GM12878 (cell line): ENCODE data around the gene MCM9. TPM values are rescaled to one million over a fixed set of nuclear protein-coding genes. Genes with fewer than 3 reads are reported as not detected.

Experiments
- ATAC-seq: fragments of 200-7000 bp; cut with Tn5 transposase; 3 replicates; pipeline ENCODE4 v1.9.1; 2020; ENCODE audit warnings: mild to moderate bottlenecking, moderate library complexity
- BruUV-seq: library from RNA; stranded (reverse); fragments of 400-500 nt; replicated peaks from 2 replicates; lab custom pipeline; 2021; lab: Mats Ljungman, UMichigan
- CTCF ChIA-PET: fragments of 300-600 bp; sonication (Branson Sonifier 250); formaldehyde crosslinking; extraction: SDS; loops from one replicate; lab custom pipeline; 2021; ENCODE audit warnings: inconsistent platforms; lab: Yijun Ruan, JAX
- POLR2A ChIA-PET: fragments of 350-600 bp; formaldehyde crosslinking; extraction: SDS; loops from one replicate; lab custom pipeline; 2021; ENCODE audit warnings: inconsistent platforms; lab: Charles Lee
- RAD21 ChIA-PET: fragments of 300-600 bp; sonication (Branson Sonifier 250); formaldehyde crosslinking; loops from one replicate; lab custom pipeline; 2023; ENCODE audit warnings: antibody characterized with exemption; ENCODE audit not compliant: unreplicated experiment; lab: Charles Lee
- SMC1A ChIA-PET: fragments of 300-600 bp; sonication (Branson Sonifier 250); formaldehyde crosslinking; loops from one replicate; lab custom pipeline; 2023; ENCODE audit not compliant: unreplicated experiment, uncharacterized antibody; lab: Charles Lee
- DNase-seq: peaks from one replicate; pipeline ENCODE4 v3.0.0-alpha.2; 2011; ENCODE audit warnings: low read depth, low spot score
- FAIRE-seq: peaks from 3 replicates; lab custom pipeline; 2011; peaks lifted over from hg19 to GRCh38; lab: Jason Lieb, UNC
- H2AFZ ChIP-seq: 2 replicates; pipeline ENCODE4 v1.6.0; 2011; ENCODE audit warnings: low read depth, low read length, control low read depth; ENCODE audit not compliant: control insufficient read depth
- H3K27ac ChIP-seq: 2 replicates; pipeline ENCODE4 v1.5.1; 2011; ENCODE audit warnings: control low read depth; ENCODE audit not compliant: control insufficient read depth, insufficient read depth
- H3K27me3 ChIP-seq, 2 experiments: replicated peaks in 1 of 2; 2 replicates each; pipeline versions ENCODE4 v1.6.0 to v1.6.1; 2011; ENCODE audit warnings: low read length in 1 of 2; ENCODE audit not compliant: control insufficient read depth in 2 of 2, insufficient read depth in 2 of 2
- H3K36me3 ChIP-seq, 2 experiments: 2 replicates each; pipeline ENCODE4 v1.5.1; 2011; ENCODE audit warnings: low read length in 1 of 2; ENCODE audit not compliant: control insufficient read depth in 2 of 2, insufficient read depth in 2 of 2
- H3K4me1 ChIP-seq: 2 replicates; pipeline ENCODE4 v1.6.1; 2011; ENCODE audit warnings: mild to moderate bottlenecking, low read length, moderate library complexity, mixed read lengths; ENCODE audit not compliant: control insufficient read depth, insufficient read depth
- H3K4me2 ChIP-seq: 2 replicates; pipeline ENCODE4 v1.6.0; 2011; ENCODE audit warnings: control low read depth; ENCODE audit not compliant: control insufficient read depth, insufficient read depth
- H3K4me3 ChIP-seq: fragments of 200-600 bp; sonication (generic); 2 replicates; pipeline ENCODE4 v1.5.1; 2016
- H3K79me2 ChIP-seq: 2 replicates; pipeline ENCODE4 v1.6.0; 2011; ENCODE audit warnings: low read length; ENCODE audit not compliant: control insufficient read depth, insufficient read depth
- H3K9ac ChIP-seq: 2 replicates; pipeline ENCODE4 v1.8.0; 2011; ENCODE audit warnings: low read length, control low read depth, mixed read lengths; ENCODE audit not compliant: control insufficient read depth, insufficient read depth
- H3K9me3 ChIP-seq: replicated peaks from 3 replicates; pipeline ENCODE4 v1.5.1; 2011; ENCODE audit warnings: mild to moderate bottlenecking, low read length; ENCODE audit not compliant: control insufficient read depth, insufficient read depth
- H4K20me1 ChIP-seq: 2 replicates; pipeline ENCODE4 v1.6.0; 2011; ENCODE audit not compliant: control insufficient read depth, insufficient read depth
- BHLHE40 ChIP-seq, 2 experiments: fragments of 450-650 bp in 1 of 2; IDR thresholded peaks; 2 replicates each; pipeline ENCODE4 v1.6.1; 2011 to 2017; ENCODE audit warnings: low read depth in 2 of 2, borderline replicate concordance in 1 of 2, improper control_type of control experiment in 1 of 2, low read length in 1 of 2, mild to moderate bottlenecking in 1 of 2
- CHD1 ChIP-seq: IDR thresholded peaks from 2 replicates; pipeline ENCODE4 v1.6.1; 2012; ENCODE audit warnings: low read depth, low read length, improper control_type of control experiment
- NFIC ChIP-seq: IDR thresholded peaks from 2 replicates; pipeline ENCODE4 v1.6.1; 2012; ENCODE audit warnings: low read depth, mild to moderate bottlenecking, inconsistent platforms, low read length, moderate library complexity
- NFYB ChIP-seq: IDR thresholded peaks from 2 replicates; pipeline ENCODE4 v1.6.1; 2011; ENCODE audit warnings: low read depth, mild to moderate bottlenecking, low read length, improper control_type of control experiment, moderate library complexity; ENCODE audit not compliant: insufficient read depth
- PAX5 ChIP-seq: IDR thresholded peaks from 2 replicates; pipeline ENCODE4 v1.6.1; 2011; ENCODE audit warnings: low read depth, low read length, borderline replicate concordance
- RAD21 ChIP-seq: IDR thresholded peaks from 2 replicates; pipeline ENCODE4 v1.6.1; 2011; ENCODE audit warnings: mild to moderate bottlenecking, low read depth, low read length, moderate library complexity; ENCODE audit not compliant: insufficient read depth
- SMAD1 ChIP-seq: fragments of 450-650 bp; IDR thresholded peaks from 2 replicates; pipeline ENCODE4 v1.6.1; 2018; ENCODE audit warnings: mild to moderate bottlenecking, low read depth; ENCODE audit not compliant: partially characterized antibody
- SREBF2 ChIP-seq: IDR thresholded peaks from 2 replicates; pipeline ENCODE4 v1.6.1; 2012; ENCODE audit warnings: mild to moderate bottlenecking, low read length
- SUZ12 ChIP-seq: fragments of 200-600 bp; sonication (generic); IDR thresholded peaks from one replicate; pipeline ENCODE4 v1.6.1; 2018; ENCODE audit warnings: antibody characterized with exemption, mild to moderate bottlenecking; ENCODE audit not compliant: unreplicated experiment
- TBL1XR1 ChIP-seq: IDR thresholded peaks from 2 replicates; pipeline ENCODE4 v1.6.1; 2012; ENCODE audit warnings: low read depth, low read length, improper control_type of control experiment
- TCF12 ChIP-seq: IDR thresholded peaks from 2 replicates; pipeline ENCODE4 v1.6.1; 2011; ENCODE audit warnings: low read depth, mild to moderate bottlenecking, low read length
- ZBTB11 ChIP-seq: fragments of 450-650 bp; formaldehyde crosslinking; IDR thresholded peaks from 2 replicates; pipeline ENCODE4 v1.5.0; 2022; ENCODE audit warnings: mild to moderate bottlenecking, missing genetic modification characterization
- ZBTB4 ChIP-seq: fragments of 450-650 bp; formaldehyde crosslinking; IDR thresholded peaks from 2 replicates; pipeline ENCODE4 v1.4.0; 2022; ENCODE audit warnings: mild to moderate bottlenecking, moderate library complexity
- ZNF622 ChIP-seq: fragments of 450-650 bp; IDR thresholded peaks from 2 replicates; pipeline ENCODE4 v1.6.1; 2017; ENCODE audit warnings: mild to moderate bottlenecking, inconsistent platforms
- WGBS: methylation state at CpG from one replicate; pipeline ENCODE4 v1.1.6; 2016; ENCODE audit warnings: low lambda C conversion rate; ENCODE audit not compliant: insufficient replicate concordance, insufficient coverage; ENCODE audit errors: missing lambda C conversion rate; 5-methylcytosine and 5-hydroxymethylcytosine counted together
- in situ Hi-C: fragments of 300-500 bp; cut with MboI; formaldehyde crosslinking; loops from 9 replicates; pipeline ENCODE4 v1.14.3; 2018; ENCODE audit warnings: mixed read lengths
- intact Hi-C: fragments of 100-400 bp; cut with micrococcal nuclease; formaldehyde crosslinking; loops from one replicate; pipeline ENCODE4 v1.14.2; 2022; ENCODE audit not compliant: unreplicated experiment
- polyA plus RNA-seq, 11 experiments: library from polyadenylated mRNA; depleted of rRNA in 4 of 11; unstranded in 6 of 11; stranded (reverse) in 5 of 11; fragments of >200 nt; fragmentation: Nextera tagmentation in 4 of 11; fragmentation: Illumina TruSeq in 1 of 11; extraction: Ambion mirVana in 4 of 11; extraction: Trizol in 1 of 11; gene quantifications; 1 replicate in 1 of 11; 2 replicates in 10 of 11; pipeline versions ENCODE4 v1.2.1 to v1.2.3, GENCODE V29; 2011 to 2016; ENCODE audit warnings: inconsistent platforms in 2 of 11, missing spikeins in 2 of 11, low read depth in 1 of 11
- total RNA-seq, 4 experiments: library from RNA; depleted of rRNA in 3 of 4; stranded (reverse); fragments of >200 nt in 3 of 4; fragmentation: Illumina TruSeq in 1 of 4; extraction: Trizol in 1 of 4; gene quantifications; 2 replicates each; pipeline versions ENCODE4 v1.2.1 to v1.2.3, GENCODE V29; 2013 to 2021

The MCM9 gene
- total and polyA plus RNA-seq, 10 of the 15 experiments (the other 5 are each of a cell fraction or from before 2014, with no cell fraction given): 3.4 to 18.5 (median 9.7) TPM

- RAD21 ChIA-PET: interaction anchor here (1.1 to 3.0 kb wide), 4 partner anchors 17 to 235 kb away, joined by 3 to 15 read pairs (median 8); no protein-coding TSS in a partner anchor
Observed at GRCh38 chr6:118801257-118801656, 133.7 kb downstream of the MCM9 start.

More at GRCh38 chr6:118801257-118801656, 133.7 kb downstream of the MCM9 start:
- 88% methylated on average over 6 of the region's 6 CpGs for WGBS
- H3K9me3 ChIP-seq: no peaks in the 10 kb centered on the region
- ATAC-seq: no peak
- no peaks in the 10 kb centered on the region for H4K20me1 ChIP-seq
- TF ChIP-seq SREBF2 (no peak), RAD21 (no peak), ZBTB4 (no peak), TCF12 (no peak), ZBTB11 (CRISPR knock-in tag) (no peak), NFYB (no peak), TBL1XR1 (no peak), NFIC (no peak), PAX5 (no peak), CHD1 (no peak), SUZ12 (no peak), SMAD1 (no peak), ZNF622 (no peak), BHLHE40 (IDR thresholded peaks at IDR 0.05; ENCODE audit: borderline replicate concordance in 1 of 2, low read depth in 2 of 2, low read length in 1 of 2) (no peak)
- no peak overlapping the region for H3K4me3 ChIP-seq
- H3K9ac ChIP-seq: no peak overlapping the region
- no peaks in the 10 kb centered on the region for H3K79me2 ChIP-seq
- no peak overlapping the region for H3K27ac ChIP-seq
- in situ Hi-C loops (no loop called here), intact Hi-C loops (no loop called here)
- H2AFZ ChIP-seq: no peak overlapping the region
- no TSS peak for BruUV-seq
- H3K36me3 ChIP-seq: no peaks in the 10 kb centered on the region
- FAIRE-seq: no peak
- DNase-seq: no peak
- SMC1A ChIA-PET: interaction anchor here (0.6 to 3.1 kb wide), 9 partner anchors 17 to 786 kb away, joined by 3 to 14 read pairs (median 4); no protein-coding TSS in a partner anchor
- POLR2A ChIA-PET: no interaction called here
- CTCF ChIA-PET: interaction anchor here (0.8 to 5.6 kb wide), 16 partner anchors 8 to 309 kb away, joined by 3 to 40 read pairs (median 4); no protein-coding TSS in a partner anchor
- H3K27me3 ChIP-seq: no peaks in the 10 kb centered on the region
- H3K4me1 ChIP-seq: no peaks in the 10 kb centered on the region
- H3K4me2 ChIP-seq: no peak overlapping the region
